ENCODE measurements around the gene EPHA3. TPM values are rescaled to one million over a fixed set of nuclear protein-coding genes. Genes with fewer than 3 reads are reported as not detected.

EPHA3 gene
- total RNA-seq, 1 donor, result 10.9 TPM

DNA sequence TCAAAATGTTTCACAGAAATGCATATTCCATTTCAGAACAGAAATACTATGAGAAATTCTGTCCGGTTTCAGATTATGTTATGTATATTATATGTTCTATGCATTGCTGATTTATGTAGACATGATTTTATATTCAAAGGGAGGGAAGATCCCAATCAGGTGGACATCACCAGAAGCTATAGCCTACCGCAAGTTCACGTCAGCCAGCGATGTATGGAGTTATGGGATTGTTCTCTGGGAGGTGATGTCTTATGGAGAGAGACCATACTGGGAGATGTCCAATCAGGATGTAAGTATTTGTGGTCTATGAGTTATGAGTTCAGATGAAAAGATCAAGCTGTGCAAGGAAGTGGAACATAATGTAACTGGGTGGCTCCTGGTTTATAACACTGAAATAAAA is 341.7 kb downstream of the EPHA3 start:
- no peaks in the 10 kb centered on the region for H3K79me2 ChIP-seq (ENCODE audit: insufficient read depth, low read length)
- H3K9me3 ChIP-seq (ENCODE audit: low read depth, low read length), result no peaks in the 10 kb centered on the region
- no peak overlapping the region for H3K4me2 ChIP-seq (ENCODE audit: insufficient read depth, low read length)
- no peak for DNase-seq (ENCODE audit: insufficient read length, low spot score, missing footprints)
- H3K36me3 ChIP-seq (ENCODE audit: insufficient read depth, low read length), result no peaks in the 10 kb centered on the region
- H3K4me3 ChIP-seq (ENCODE audit: insufficient read depth, low read length), result no peak overlapping the region
- no peaks in the 10 kb centered on the region for H4K20me1 ChIP-seq (ENCODE audit: insufficient read depth, low read length)
- no peaks in the 10 kb centered on the region for H3K27me3 ChIP-seq (ENCODE audit: insufficient read depth, low read length)
- no peaks in the 10 kb centered on the region for H3K4me1 ChIP-seq (ENCODE audit: insufficient read depth, low read length)
- H2AFZ ChIP-seq (ENCODE audit: low read length), result no peak overlapping the region
- TF ChIP-seq, protein P1, sequence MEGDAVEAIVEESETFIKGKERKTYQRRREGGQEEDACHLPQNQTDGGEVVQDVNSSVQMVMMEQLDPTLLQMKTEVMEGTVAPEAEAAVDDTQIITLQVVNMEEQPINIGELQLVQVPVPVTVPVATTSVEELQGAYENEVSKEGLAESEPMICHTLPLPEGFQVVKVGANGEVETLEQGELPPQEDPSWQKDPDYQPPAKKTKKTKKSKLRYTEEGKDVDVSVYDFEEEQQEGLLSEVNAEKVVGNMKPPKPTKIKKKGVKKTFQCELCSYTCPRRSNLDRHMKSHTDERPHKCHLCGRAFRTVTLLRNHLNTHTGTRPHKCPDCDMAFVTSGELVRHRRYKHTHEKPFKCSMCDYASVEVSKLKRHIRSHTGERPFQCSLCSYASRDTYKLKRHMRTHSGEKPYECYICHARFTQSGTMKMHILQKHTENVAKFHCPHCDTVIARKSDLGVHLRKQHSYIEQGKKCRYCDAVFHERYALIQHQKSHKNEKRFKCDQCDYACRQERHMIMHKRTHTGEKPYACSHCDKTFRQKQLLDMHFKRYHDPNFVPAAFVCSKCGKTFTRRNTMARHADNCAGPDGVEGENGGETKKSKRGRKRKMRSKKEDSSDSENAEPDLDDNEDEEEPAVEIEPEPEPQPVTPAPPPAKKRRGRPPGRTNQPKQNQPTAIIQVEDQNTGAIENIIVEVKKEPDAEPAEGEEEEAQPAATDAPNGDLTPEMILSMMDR (IDR thresholded peaks at IDR 0.05; ENCODE audit: extremely low read depth, low read depth, low read length), result no peak
- H3K27ac ChIP-seq (ENCODE audit: low read depth, low read length), result no peak overlapping the region

DNA sequence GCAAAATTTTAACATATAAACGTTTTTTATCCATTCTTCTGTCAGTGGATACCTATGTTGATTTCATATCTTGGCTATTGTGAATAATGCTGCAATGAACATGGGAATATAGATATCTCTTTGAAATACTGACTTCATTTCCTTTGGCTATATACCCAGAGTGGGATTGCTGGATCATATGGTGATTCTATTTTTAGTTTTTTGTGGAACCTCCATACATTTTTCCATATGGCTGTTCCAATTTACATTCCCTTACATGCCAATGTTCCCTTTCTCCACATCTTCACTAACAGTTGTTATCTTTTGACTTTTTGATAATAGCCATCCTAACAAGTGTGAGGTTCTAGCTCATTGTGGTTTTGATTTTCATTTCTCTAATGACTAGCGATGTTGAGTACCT is 344.6 kb downstream of the EPHA3 start:
- no peak overlapping the region for H3K4me3 ChIP-seq (ENCODE audit: insufficient read depth, low read length)
- H3K27me3 ChIP-seq (ENCODE audit: insufficient read depth, low read length), result no peaks in the 10 kb centered on the region
- no peak overlapping the region for H3K27ac ChIP-seq (ENCODE audit: low read depth, low read length)
- no peaks in the 10 kb centered on the region for H3K79me2 ChIP-seq (ENCODE audit: insufficient read depth, low read length)
- DNase-seq (ENCODE audit: insufficient read length, low spot score, missing footprints), result no peak
- H3K36me3 ChIP-seq (ENCODE audit: insufficient read depth, low read length), result no peaks in the 10 kb centered on the region
- TF ChIP-seq, protein P1 (IDR thresholded peaks at IDR 0.05; ENCODE audit: extremely low read depth, low read depth, low read length), result no peak
- no peak overlapping the region for H3K4me2 ChIP-seq (ENCODE audit: insufficient read depth, low read length)
- no peak overlapping the region for H2AFZ ChIP-seq (ENCODE audit: low read length)
- H4K20me1 ChIP-seq (ENCODE audit: insufficient read depth, low read length), result no peaks in the 10 kb centered on the region
- H3K4me1 ChIP-seq (ENCODE audit: insufficient read depth, low read length), result no peaks in the 10 kb centered on the region
- H3K9me3 ChIP-seq (ENCODE audit: low read depth, low read length), result no peaks in the 10 kb centered on the region

DNA sequence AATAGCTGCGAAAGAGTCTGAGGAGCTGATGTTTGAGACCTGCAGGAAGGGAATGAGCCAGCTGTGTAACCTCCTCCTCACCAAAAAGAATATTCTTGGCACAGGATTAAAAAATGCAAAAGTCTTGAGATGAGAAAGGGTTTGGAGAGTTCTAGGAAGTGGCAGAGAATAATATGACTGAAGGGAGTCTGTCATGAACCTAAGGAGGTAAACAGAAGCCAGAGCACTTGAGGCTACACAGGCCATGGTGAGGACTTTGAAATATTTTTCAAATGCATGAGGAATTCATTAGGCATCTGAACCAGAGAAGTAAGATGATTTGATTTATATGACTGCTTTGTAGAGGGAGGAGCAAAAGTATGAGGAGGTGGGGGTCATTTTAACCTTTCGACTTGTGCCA is 347.8 kb downstream of the EPHA3 start:
- TF ChIP-seq, protein P1 (IDR thresholded peaks at IDR 0.05; ENCODE audit: extremely low read depth, low read depth, low read length), result no peak
- H3K4me1 ChIP-seq (ENCODE audit: insufficient read depth, low read length), result no peaks in the 10 kb centered on the region

DNA sequence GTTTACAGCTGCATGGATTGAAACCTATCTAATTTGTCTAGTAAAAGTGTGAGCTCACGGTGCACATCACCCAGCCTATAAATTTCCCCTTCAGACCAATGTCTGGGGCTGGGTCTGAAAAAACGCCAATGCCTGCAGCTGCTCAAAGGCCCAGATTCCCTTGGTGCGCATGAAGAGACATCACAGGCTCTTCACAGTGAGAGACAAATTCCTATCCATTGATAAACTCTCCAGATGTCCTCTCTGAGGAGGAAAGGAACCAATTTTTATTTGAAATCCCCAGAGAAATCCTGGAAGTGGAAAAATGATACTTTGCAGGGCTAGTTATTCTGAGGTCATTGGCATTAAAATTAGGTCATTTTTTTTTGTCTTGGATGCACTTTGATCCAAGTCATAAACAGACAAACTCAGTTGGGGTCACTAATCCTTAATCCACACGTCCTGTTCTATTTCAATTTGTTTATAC is 360.5 kb downstream of the EPHA3 start:
- Histone ChIP-seq H3K9me3 (ENCODE audit: low read depth, low read length) (no peaks in the 10 kb centered on the region), H3K4me1 (ENCODE audit: insufficient read depth, low read length) (no peaks in the 10 kb centered on the region), H3K27me3 (ENCODE audit: insufficient read depth, low read length) (no peaks in the 10 kb centered on the region), H3K27ac (ENCODE audit: low read depth, low read length) (no peak overlapping the region), H4K20me1 (ENCODE audit: insufficient read depth, low read length) (no peaks in the 10 kb centered on the region), H3K4me3 (ENCODE audit: insufficient read depth, low read length) (no peak overlapping the region), H3K36me3 (ENCODE audit: insufficient read depth, low read length) (no peaks in the 10 kb centered on the region), H2AFZ (ENCODE audit: low read length) (no peak overlapping the region), H3K4me2 (ENCODE audit: insufficient read depth, low read length) (no peak overlapping the region), H3K79me2 (ENCODE audit: insufficient read depth, low read length) (no peaks in the 10 kb centered on the region)
- TF ChIP-seq, protein P1 (IDR thresholded peaks at IDR 0.05; ENCODE audit: extremely low read depth, low read depth, low read length), result no peak
- no peak for DNase-seq (ENCODE audit: insufficient read length, low spot score, missing footprints)

More for the DNA sequence above, 347.8 kb downstream of the EPHA3 start:
- H3K4me3 ChIP-seq (ENCODE audit: insufficient read depth, low read length), result no peak overlapping the region
- no peaks in the 10 kb centered on the region for H3K36me3 ChIP-seq (ENCODE audit: insufficient read depth, low read length)
- H3K9me3 ChIP-seq (ENCODE audit: low read depth, low read length), result no peaks in the 10 kb centered on the region
- no peaks in the 10 kb centered on the region for H3K79me2 ChIP-seq (ENCODE audit: insufficient read depth, low read length)
- H2AFZ ChIP-seq (ENCODE audit: low read length), result no peak overlapping the region
- no peaks in the 10 kb centered on the region for H4K20me1 ChIP-seq (ENCODE audit: insufficient read depth, low read length)
- H3K4me2 ChIP-seq (ENCODE audit: insufficient read depth, low read length), result no peak overlapping the region
- H3K27ac ChIP-seq (ENCODE audit: low read depth, low read length), result no peak overlapping the region
- H3K27me3 ChIP-seq (ENCODE audit: insufficient read depth, low read length), result no peaks in the 10 kb centered on the region
- no peak for DNase-seq (ENCODE audit: insufficient read length, low spot score, missing footprints)

All from osteoblast (primary cell).